ENCODE measurements around the gene AFF3. TPM values are rescaled to one million over a fixed set of nuclear protein-coding genes. Genes with fewer than 3 reads are reported as not detected.

Gene AFF3
- total RNA-seq, 6 experiments from 2014 or later = 0.80 to 8.2 (median 6.8) TPM

DNA sequence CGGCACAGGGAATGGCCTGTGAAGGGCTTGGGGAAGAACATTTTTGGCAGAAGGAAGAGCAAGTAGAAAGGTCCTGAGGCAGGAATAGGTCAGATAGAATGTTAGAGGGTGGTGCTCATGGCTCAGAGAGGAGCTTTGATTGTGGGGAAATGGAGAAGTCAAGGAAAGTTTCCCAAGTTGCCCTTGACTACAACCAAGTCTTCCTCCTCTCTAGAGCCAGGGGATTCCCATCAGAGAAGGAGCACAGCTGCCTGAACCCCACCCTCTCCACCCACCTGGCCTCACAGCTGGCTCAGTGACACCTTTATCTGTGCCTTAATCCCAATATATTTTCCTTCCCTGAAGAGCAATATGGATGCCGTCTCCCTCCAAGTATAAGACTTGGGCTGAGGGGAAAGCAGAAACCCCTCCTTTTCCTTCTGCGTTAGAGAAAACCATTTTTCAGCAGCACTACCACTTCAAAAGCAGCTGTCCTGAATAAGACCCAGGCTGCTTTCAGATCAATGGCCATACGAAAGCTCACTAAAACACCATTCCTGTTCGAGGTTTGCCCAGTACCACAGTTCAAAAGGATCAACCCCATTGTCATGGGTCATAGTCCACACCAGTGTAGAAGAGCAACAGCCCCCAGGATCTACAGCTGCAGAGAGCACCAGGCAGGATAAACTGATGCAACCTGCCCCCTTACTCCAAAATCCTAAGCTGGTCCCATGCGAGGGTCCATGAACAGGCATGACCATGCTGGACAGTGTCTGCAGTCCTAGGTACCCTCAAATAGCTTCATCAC is 199.6 kb downstream of the AFF3 start:
- no peak overlapping the region for H3K27ac Mint-ChIP-seq
- H3K36me3 Mint-ChIP-seq (ENCODE audit: low read depth) = no peaks in the 10 kb centered on the region
- no peak overlapping the region for H3K4me3 Mint-ChIP-seq
- peaks cover 7% of the 10 kb centered on the region for H3K27me3 Mint-ChIP-seq (ENCODE audit: insufficient read depth)
- TF ChIP-seq, protein P1, sequence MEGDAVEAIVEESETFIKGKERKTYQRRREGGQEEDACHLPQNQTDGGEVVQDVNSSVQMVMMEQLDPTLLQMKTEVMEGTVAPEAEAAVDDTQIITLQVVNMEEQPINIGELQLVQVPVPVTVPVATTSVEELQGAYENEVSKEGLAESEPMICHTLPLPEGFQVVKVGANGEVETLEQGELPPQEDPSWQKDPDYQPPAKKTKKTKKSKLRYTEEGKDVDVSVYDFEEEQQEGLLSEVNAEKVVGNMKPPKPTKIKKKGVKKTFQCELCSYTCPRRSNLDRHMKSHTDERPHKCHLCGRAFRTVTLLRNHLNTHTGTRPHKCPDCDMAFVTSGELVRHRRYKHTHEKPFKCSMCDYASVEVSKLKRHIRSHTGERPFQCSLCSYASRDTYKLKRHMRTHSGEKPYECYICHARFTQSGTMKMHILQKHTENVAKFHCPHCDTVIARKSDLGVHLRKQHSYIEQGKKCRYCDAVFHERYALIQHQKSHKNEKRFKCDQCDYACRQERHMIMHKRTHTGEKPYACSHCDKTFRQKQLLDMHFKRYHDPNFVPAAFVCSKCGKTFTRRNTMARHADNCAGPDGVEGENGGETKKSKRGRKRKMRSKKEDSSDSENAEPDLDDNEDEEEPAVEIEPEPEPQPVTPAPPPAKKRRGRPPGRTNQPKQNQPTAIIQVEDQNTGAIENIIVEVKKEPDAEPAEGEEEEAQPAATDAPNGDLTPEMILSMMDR (IDR thresholded peaks at IDR 0.05) = no peak
- DNase-seq = no peak
- no peaks in the 10 kb centered on the region for H3K4me1 Mint-ChIP-seq (ENCODE audit: low read depth)
- peaks cover 6% of the 10 kb centered on the region for H3K9me3 Mint-ChIP-seq

DNA sequence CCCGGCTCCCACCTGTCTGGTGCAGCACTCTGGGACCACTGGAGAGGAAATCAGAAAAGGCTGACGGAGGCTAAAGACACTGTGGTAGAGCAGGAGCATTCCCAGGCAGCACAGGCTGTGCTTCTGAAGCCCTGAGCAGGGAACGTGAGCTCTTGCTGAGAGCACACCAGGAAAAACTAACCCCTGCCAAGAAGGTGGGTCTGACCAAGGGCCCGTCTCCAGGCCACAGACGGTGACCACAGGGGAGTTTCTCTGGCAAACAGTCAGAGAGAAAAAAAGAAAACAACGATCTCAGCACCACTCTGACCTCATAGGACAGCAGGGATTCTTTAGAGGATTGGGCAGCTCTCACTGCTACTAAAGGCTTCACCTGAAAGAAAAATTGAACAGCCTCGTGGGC is 201.4 kb downstream of the AFF3 start:
- no peak overlapping the region for H3K27ac Mint-ChIP-seq
- no peaks in the 10 kb centered on the region for H3K4me1 Mint-ChIP-seq (ENCODE audit: low read depth)
- H3K27me3 Mint-ChIP-seq (ENCODE audit: insufficient read depth) = peaks cover 4% of the 10 kb centered on the region
- TF ChIP-seq, protein P1 (IDR thresholded peaks at IDR 0.05) = no peak
- H3K36me3 Mint-ChIP-seq (ENCODE audit: low read depth) = no peaks in the 10 kb centered on the region
- DNase-seq = no peak
- H3K4me3 Mint-ChIP-seq = no peak overlapping the region
- peaks cover 6% of the 10 kb centered on the region for H3K9me3 Mint-ChIP-seq

DNA sequence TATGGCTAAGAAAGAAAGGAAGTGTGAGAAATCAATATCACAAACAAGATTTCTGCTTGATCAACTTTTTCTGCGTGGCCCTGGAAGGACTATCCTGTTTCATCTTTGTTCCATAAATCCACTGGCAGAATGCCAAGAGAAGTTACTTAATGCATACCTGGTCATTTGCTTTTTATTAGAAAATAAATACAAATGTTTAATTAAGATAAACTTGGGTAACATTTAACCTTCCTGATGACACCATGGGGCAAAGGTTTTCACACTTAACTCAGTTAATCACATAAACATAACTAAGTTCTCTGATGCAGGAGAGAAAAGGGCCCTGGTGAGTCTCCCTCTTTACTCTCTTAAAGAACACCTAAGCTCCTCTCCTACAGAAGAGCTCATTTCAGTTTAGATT is 203.3 kb downstream of the AFF3 start:
- no peak overlapping the region for H3K4me3 Mint-ChIP-seq
- no peaks in the 10 kb centered on the region for H3K4me1 Mint-ChIP-seq (ENCODE audit: low read depth)
- H3K27ac Mint-ChIP-seq = no peak overlapping the region
- TF ChIP-seq, protein P1 (IDR thresholded peaks at IDR 0.05) = no peak
- peaks cover 7% of the 10 kb centered on the region for H3K27me3 Mint-ChIP-seq (ENCODE audit: insufficient read depth)
- peaks cover 3% of the 10 kb centered on the region; the same call in 1 of the 2 replicates for H3K9me3 Mint-ChIP-seq
- no peaks in the 10 kb centered on the region for H3K36me3 Mint-ChIP-seq (ENCODE audit: low read depth)
- DNase-seq = no peak

DNA sequence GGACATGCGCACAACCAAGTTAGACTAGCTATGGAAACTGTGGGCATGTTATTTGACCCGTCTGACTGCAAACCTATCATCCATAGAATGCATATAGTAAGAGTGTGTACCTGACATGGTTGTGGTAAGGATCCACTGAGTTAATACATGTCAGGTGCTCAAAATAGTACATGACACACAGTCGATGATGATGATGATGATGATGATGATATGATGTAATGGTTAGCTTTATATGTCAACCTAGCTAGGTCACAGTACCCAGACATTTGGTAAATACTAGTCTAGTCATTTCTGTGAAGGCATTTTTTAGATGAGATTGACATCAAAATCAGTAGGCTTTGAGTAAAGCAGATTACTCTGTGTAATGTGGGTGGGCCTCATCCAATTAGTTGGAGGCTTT is 204.1 kb downstream of the AFF3 start:
- Mint-ChIP-seq H3K36me3 (ENCODE audit: low read depth) (no peaks in the 10 kb centered on the region), H3K27me3 (ENCODE audit: insufficient read depth) (peaks cover 10% of the 10 kb centered on the region), H3K4me3 (no peak overlapping the region), H3K4me1 (ENCODE audit: low read depth) (no peaks in the 10 kb centered on the region), H3K27ac (no peak overlapping the region), H3K9me3 (no peaks in the 10 kb centered on the region)
- TF ChIP-seq, protein P1 (IDR thresholded peaks at IDR 0.05) = no peak
- DNase-seq = no peak

DNA sequence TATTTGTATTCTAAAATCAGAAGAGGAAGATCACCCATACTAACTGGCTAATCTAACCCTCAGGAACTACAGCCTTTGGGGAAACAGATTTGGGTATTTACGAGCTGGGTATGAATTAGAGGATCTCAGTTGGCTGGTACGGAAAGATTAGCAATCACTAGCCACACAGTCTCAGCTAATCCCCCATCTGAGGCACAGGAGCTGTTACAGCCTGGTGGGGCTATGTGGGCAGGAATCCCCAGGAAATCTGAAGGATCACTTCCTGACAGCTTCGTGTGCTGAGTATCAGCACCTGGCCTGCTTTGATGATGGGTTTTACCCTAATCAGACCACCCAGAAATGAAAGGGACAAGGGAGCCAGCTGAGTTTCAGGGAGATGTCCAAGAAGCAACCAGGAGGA is 206.3 kb downstream of the AFF3 start:
- TF ChIP-seq, protein P1 (IDR thresholded peaks at IDR 0.05) = no peak

More for the DNA sequence above, 206.3 kb downstream of the AFF3 start:
- peaks cover 10% of the 10 kb centered on the region; the same call in 1 of the 2 replicates for H3K27me3 Mint-ChIP-seq (ENCODE audit: insufficient read depth)
- no peak overlapping the region for H3K4me3 Mint-ChIP-seq
- no peak overlapping the region for H3K27ac Mint-ChIP-seq
- no peaks in the 10 kb centered on the region for H3K4me1 Mint-ChIP-seq (ENCODE audit: low read depth)
- no peaks in the 10 kb centered on the region for H3K9me3 Mint-ChIP-seq
- no peak for DNase-seq
- H3K36me3 Mint-ChIP-seq (ENCODE audit: low read depth) = no peaks in the 10 kb centered on the region

Data from HFFc6 (cell line).